ENCODE data around the gene CASP2. TPM values are rescaled to one million over a fixed set of nuclear protein-coding genes. Genes with fewer than 3 reads are reported as not detected.
A peak's percentile ranks its signal among the peaks of the same experiment; 100 is the strongest.

CASP2 gene
- total and polyA plus RNA-seq, 7 donors, result 1.4 to 7.6 (median 4.3) TPM

DNA sequence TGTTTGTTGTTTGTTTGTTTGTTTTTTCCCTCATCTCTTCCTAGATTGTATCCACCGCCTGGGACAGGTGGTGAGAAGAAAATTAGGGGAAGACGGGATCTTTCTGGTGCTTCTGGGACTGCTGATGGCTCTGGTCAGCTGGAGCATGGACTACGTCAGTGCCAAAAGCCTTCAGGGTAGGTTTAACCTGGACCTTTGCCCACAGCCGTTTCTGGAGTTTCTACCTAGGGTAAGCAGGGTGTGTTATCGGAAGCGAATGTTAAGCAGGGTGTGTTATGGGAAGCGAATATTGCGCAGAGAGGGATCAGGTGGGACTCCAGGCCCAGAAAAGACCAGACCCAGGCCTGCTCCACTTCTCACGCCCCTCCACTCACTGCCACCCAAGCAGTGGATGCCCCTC lies 32.5 kb downstream of the CASP2 start:
- no peak overlapping the region for H3K4me3 ChIP-seq
- H3K27ac ChIP-seq, result no peak overlapping the region
- H3K9me3 ChIP-seq, result no peaks in the 10 kb centered on the region
- H3K27me3 ChIP-seq (ENCODE audit: insufficient read depth in 3 of 3, low read length in 2 of 3), result no peaks in the 10 kb centered on the region
- intact Hi-C loops (cut with DNase I), result no loop called here
- H3K4me1 ChIP-seq, result peaks cover 39% of the 10 kb centered on the region
- H3K36me3 ChIP-seq (ENCODE audit: insufficient read depth in 1 of 2, low read depth in 1 of 2), result peaks cover 0 to 31% of the 10 kb centered on the region in 2 donors
- TF ChIP-seq, protein P1, sequence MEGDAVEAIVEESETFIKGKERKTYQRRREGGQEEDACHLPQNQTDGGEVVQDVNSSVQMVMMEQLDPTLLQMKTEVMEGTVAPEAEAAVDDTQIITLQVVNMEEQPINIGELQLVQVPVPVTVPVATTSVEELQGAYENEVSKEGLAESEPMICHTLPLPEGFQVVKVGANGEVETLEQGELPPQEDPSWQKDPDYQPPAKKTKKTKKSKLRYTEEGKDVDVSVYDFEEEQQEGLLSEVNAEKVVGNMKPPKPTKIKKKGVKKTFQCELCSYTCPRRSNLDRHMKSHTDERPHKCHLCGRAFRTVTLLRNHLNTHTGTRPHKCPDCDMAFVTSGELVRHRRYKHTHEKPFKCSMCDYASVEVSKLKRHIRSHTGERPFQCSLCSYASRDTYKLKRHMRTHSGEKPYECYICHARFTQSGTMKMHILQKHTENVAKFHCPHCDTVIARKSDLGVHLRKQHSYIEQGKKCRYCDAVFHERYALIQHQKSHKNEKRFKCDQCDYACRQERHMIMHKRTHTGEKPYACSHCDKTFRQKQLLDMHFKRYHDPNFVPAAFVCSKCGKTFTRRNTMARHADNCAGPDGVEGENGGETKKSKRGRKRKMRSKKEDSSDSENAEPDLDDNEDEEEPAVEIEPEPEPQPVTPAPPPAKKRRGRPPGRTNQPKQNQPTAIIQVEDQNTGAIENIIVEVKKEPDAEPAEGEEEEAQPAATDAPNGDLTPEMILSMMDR (IDR thresholded peaks at IDR 0.05), result no peak
- 60 to 68% (median 63%) methylated on average over 9 of the region's 9 CpGs for WGBS, 3 donors
- ATAC-seq (no peak), DNase-seq (no peak)

DNA sequence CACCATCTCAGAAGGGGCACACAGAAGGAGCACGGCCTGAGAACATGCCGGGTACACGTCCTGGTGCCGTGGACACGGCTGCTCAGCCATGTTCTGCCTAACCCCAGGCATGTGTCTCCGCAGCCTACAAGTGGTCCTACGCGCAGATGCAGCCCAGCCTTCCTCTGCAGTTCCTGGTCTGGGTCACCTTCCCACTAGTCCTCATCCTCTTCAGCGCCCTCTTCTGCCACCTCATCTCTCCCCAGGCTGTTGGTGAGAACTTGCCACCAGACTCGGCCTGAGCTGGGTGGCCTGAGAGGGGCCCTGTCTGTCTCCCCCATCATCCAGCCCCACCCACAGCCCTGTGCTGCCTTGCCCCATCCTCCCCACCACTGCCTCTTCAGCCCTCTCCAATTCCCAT lies 33.1 kb downstream of the CASP2 start:
- ATAC-seq (no peak), DNase-seq (no peak)
- no peak overlapping the region for H3K27ac ChIP-seq

DNA sequence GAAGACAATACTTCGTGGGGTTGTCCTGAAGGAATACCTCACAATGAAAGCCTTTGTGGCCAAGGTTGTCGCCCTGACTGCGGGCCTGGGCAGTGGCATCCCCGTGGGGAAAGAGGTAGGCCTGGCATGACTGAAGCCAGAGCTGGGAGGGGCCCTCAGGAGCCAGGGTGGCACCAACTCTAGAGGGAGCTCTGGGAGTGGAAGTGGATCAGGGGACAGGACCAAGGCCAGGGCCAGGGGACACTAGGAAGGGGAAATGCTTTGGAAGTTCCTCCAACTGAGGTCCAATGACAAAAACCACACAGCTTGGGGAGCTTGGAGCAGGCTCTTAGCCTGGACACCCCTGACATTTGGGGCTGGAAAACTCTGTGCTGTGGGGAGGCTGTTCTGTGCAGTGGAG lies 33.6 kb downstream of the CASP2 start:
- H3K4me1 ChIP-seq, result peaks cover 39% of the 10 kb centered on the region
- peak overlapping the region; percentile 67 for H3K27ac ChIP-seq
- H3K27me3 ChIP-seq (ENCODE audit: insufficient read depth in 3 of 3, low read length in 2 of 3), result no peaks in the 10 kb centered on the region
- 59 to 82% (median 67%) methylated on average over 4 of the region's 4 CpGs for WGBS, 3 donors
- intact Hi-C loops (cut with DNase I), result no loop called here
- peaks cover 0 to 41% of the 10 kb centered on the region in 2 donors for H3K36me3 ChIP-seq (ENCODE audit: insufficient read depth in 1 of 2, low read depth in 1 of 2)
- no peaks in the 10 kb centered on the region for H3K9me3 ChIP-seq
- no peak overlapping the region for H3K4me3 ChIP-seq
- peak in 1 of 2 donors; percentile 25 for DNase-seq
- ATAC-seq, result peak in 1 of 4 donors; percentile 54
- TF ChIP-seq, protein P1 (IDR thresholded peaks at IDR 0.05), result no peak

More for the DNA sequence above, 33.1 kb downstream of the CASP2 start:
- intact Hi-C loops (cut with DNase I), result no loop called here
- peaks cover 39% of the 10 kb centered on the region for H3K4me1 ChIP-seq
- peaks cover 0 to 37% of the 10 kb centered on the region in 2 donors for H3K36me3 ChIP-seq (ENCODE audit: insufficient read depth in 1 of 2, low read depth in 1 of 2)
- H3K4me3 ChIP-seq, result no peak overlapping the region
- WGBS, 3 donors, result 93 to 94% (median 94%) methylated on average over 10 of the region's 10 CpGs
- H3K9me3 ChIP-seq, result no peaks in the 10 kb centered on the region
- TF ChIP-seq, protein P1 (IDR thresholded peaks at IDR 0.05), result no peak
- H3K27me3 ChIP-seq (ENCODE audit: insufficient read depth in 3 of 3, low read length in 2 of 3), result no peaks in the 10 kb centered on the region

DNA sequence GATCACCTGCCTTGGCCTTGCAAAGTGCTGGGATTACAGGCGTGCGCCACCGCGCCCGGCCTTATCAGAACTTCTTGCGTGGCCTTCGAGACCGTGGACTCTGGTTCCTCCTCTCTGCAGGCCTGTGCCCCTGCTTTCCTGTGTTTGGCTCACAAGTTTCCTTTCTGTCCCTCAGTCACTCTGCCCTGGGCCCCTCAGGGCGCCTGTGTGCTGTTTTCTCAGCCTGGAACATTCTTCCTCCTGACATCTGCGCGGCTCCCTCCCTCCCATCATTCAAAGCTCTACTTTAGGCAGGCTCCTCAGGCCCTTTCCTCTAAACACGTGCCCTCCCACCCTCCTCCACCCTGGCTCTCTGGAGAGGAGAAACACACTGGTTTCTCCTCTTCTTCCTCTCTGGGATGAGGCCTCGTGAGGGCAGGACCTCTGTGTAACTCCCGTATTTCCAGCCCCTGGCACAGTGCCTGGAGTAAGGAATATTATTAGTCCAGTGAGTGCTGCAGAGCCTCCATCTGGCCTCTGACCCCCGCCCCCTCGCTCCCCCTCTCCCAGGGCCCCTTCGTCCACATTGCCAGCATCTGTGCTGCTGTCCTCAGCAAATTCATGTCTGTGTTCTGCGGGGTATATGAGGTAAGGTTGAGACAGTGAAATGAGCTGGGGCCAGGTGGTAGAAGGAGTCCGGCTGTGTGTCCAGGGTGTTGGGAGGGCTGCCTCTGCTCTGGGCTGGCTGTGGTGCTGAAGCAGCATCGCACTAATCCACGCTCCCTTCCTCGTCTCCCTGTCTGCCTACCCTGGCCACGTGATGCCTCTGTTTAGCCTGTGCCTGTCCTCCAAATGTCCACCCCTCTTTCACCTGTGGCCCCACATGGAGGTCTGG lies 34.8 kb downstream of the CASP2 start:
- peaks cover 0 to 41% of the 10 kb centered on the region in 2 donors for H3K36me3 ChIP-seq (ENCODE audit: insufficient read depth in 1 of 2, low read depth in 1 of 2)
- TF ChIP-seq, protein P1 (IDR thresholded peaks at IDR 0.05), result no peak
- no peak overlapping the region for H3K4me3 ChIP-seq
- no peaks in the 10 kb centered on the region for H3K9me3 ChIP-seq
- ATAC-seq (no peak), DNase-seq (peak; percentile 29 to 69)
- intact Hi-C loops (cut with DNase I), result no loop called here
- H3K4me1 ChIP-seq, result peaks cover 30% of the 10 kb centered on the region
- WGBS, 3 donors, result 44 to 57% (median 54%) methylated on average over 23 of the region's 23 CpGs
- peak overlapping the region; percentile 67 for H3K27ac ChIP-seq
- no peaks in the 10 kb centered on the region for H3K27me3 ChIP-seq (ENCODE audit: insufficient read depth in 3 of 3, low read length in 2 of 3)

Measured in psoas muscle (tissue), 8 donors.